Epithelial cell of prostate (primary cell): Measurements from ENCODE around the gene PRKCA.
"Not testable (repeated sequence)": the region's sequence is repeated elsewhere in the genome, so short reads cannot be mapped to it uniquely, and the experiment has no call there.

Experiments used
- DNase-seq: peaks from one replicate; pipeline ENCODE4 v3.0.0-alpha.2; 2011; ENCODE audit warnings: low read depth, low spot score
- H3K27ac ChIP-seq: fragments of 450-650 bp; 2 replicates; pipeline ENCODE4 v1.5.1; 2017; ENCODE audit warnings: mild to moderate bottlenecking

PRKCA gene

GRCh38 chr17:66450852-66451158, 148.4 kb downstream of the PRKCA start:
- H3K27ac ChIP-seq = no peak overlapping the region
- DNase-seq = no peak

- no peak overlapping the region for H3K27ac ChIP-seq
- no peak for DNase-seq
Observed at GRCh38 chr17:66451188-66452149, 149.1 kb downstream of the PRKCA start.

GRCh38 chr17:66455060-66455459, 152.6 kb downstream of the PRKCA start:
- no peak overlapping the region for H3K27ac ChIP-seq
- no peak for DNase-seq

GRCh38 chr17:66457499-66457898, 155.1 kb downstream of the PRKCA start:
- H3K27ac ChIP-seq, DNase-seq: not testable (repeated sequence)

GRCh38 chr17:66458782-66459181, 156.4 kb downstream of the PRKCA start:
- no peak overlapping the region for H3K27ac ChIP-seq
- DNase-seq = no peak

GRCh38 chr17:66459811-66460270, 157.4 kb downstream of the PRKCA start:
- peak overlapping the region; percentile 61 for H3K27ac ChIP-seq
- peak; percentile 52 for DNase-seq

GRCh38 chr17:66460558-66460957, 158.1 kb downstream of the PRKCA start:
- no peak overlapping the region for H3K27ac ChIP-seq
- no peak for DNase-seq

GRCh38 chr17:66461343-66461995, 159.1 kb downstream of the PRKCA start:
- no peak overlapping the region for H3K27ac ChIP-seq
- no peak for DNase-seq

- no peak overlapping the region for H3K27ac ChIP-seq
- DNase-seq = no peak
Observed at GRCh38 chr17:66462010-66462409, 159.6 kb downstream of the PRKCA start.

GRCh38 chr17:66464921-66465320, 162.5 kb downstream of the PRKCA start:
- no peak overlapping the region for H3K27ac ChIP-seq
- no peak for DNase-seq

- DNase-seq = no peak
- no peak overlapping the region for H3K27ac ChIP-seq
Observed at GRCh38 chr17:66465701-66466100, 163.3 kb downstream of the PRKCA start.

GRCh38 chr17:66466106-66466820, 163.8 kb downstream of the PRKCA start:
- peak overlapping the region; percentile 81 for H3K27ac ChIP-seq
- no peak for DNase-seq

GRCh38 chr17:66466840-66467367, 164.5 kb downstream of the PRKCA start:
- peak; percentile 91 for DNase-seq
- H3K27ac ChIP-seq = peak overlapping the region; percentile 81

- DNase-seq = no peak
- H3K27ac ChIP-seq = peak overlapping the region; percentile 81
Observed at GRCh38 chr17:66467766-66468165, 165.4 kb downstream of the PRKCA start.

- H3K27ac ChIP-seq = peak overlapping the region; percentile 81
Observed at GRCh38 chr17:66468241-66469087, 166.1 kb downstream of the PRKCA start.

GRCh38 chr17:66469088-66469442, 166.7 kb downstream of the PRKCA start:
- DNase-seq = no peak
- H3K27ac ChIP-seq = peak overlapping the region; percentile 81

More at GRCh38 chr17:66468241-66469087, 166.1 kb downstream of the PRKCA start:
- DNase-seq = peak; percentile 39

GRCh38 chr17:66469461-66469860, 167.0 kb downstream of the PRKCA start:
- no peak for DNase-seq
- no peak overlapping the region for H3K27ac ChIP-seq

- no peak for DNase-seq
- H3K27ac ChIP-seq = no peak overlapping the region
Observed at GRCh38 chr17:66469890-66470289, 167.5 kb downstream of the PRKCA start.

- DNase-seq = no peak
- H3K27ac ChIP-seq = no peak overlapping the region
Observed at GRCh38 chr17:66472123-66472522, 169.7 kb downstream of the PRKCA start.

- DNase-seq = no peak
- no peak overlapping the region for H3K27ac ChIP-seq
Observed at GRCh38 chr17:66474258-66474657, 171.8 kb downstream of the PRKCA start.
